G401 (cell line): ENCODE measurements around the gene KAZN. TPM values are rescaled to one million over a fixed set of nuclear protein-coding genes. Genes with fewer than 3 reads are reported as not detected.
"Not testable (repeated sequence)": the region's sequence is repeated elsewhere in the genome, so short reads cannot be mapped to it uniquely, and the experiment has no call there.

ENCODE experiments used
- DNase-seq: peaks from one replicate; pipeline ENCODE4 v3.0.0-alpha.2; 2015; ENCODE audit warnings: low spot score
- in situ Hi-C: cut with HindIII; loops from 2 replicates; pipeline ENCODE4 v1.10.0; 2016; ENCODE audit warnings: low sequenced_read_pairs, mixed read lengths
- total RNA-seq: library from RNA; depleted of rRNA; stranded (reverse); fragments of >200 nt; shearing (Covaris generic); gene quantifications from 2 replicates; pipeline ENCODE4 v1.2.3, GENCODE V29; 2014

The KAZN gene
- total RNA-seq, 1 experiment from 2014 or later, result 9.8 TPM

DNA sequence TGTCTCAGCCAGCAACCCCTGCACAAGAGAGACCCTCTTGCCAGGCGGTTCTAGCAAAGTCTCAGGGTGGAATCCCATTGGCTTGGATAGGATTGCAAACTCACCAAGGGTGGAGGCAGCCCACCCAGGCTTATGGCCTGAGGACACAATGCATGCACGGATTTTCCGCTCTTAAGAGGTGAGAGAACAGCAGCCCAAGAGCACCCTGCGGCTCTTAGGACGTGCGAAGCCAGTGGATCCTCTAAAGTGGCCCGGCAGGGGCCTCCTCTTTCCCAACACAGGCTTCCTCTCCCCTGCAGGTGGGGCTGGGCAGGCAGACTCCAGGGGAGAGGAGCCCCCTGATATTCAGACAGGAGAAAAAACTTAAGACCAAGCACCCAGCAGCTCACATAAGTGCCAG lies 523.8 kb downstream of the KAZN start:
- DNase-seq, result no peak
- in situ Hi-C loops, result no loop called here

GRCh38 chr1:15123270-15123669 lies 524.8 kb downstream of the KAZN start:
- in situ Hi-C loops, result no loop called here
- no peak for DNase-seq

- in situ Hi-C loops, result no loop called here
- no peak for DNase-seq
These were observed 525.4 kb downstream of the KAZN start for GRCh38 chr1:15123925-15124324.

DNA sequence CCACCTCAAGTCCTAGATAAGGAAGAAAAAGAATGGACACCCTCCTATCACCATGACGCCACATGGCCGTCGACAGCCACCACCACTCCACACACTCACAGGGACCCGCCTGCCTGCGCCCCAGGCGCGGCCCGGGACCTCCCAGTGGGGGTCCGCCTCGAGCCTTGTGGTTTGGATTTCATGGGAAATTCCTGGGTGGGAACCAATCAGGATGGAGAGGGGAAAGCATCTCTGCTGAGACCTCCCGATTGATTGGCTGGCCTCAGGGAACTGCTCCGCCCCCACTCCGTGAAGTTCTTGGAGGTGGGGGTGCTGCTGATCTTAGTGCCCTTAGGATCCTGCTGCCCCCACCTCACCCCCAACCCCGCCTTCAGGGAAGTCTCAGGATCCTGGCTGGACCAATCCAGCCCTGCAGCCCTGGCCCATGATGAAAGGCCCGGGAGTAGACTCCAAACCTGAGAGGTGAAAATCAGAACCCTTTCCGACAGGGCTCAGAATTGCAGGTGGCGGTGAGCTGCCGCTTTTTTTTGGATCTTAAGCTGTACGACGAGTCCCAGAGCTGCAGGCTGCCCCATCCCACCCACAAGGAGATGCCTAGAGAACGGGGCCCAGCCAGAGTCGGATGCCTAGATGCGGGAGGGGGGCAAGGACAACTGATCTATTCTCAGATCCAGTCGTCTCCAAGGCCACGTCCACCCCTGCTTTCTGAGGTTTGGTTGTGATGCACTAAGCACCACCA lies 526.0 kb downstream of the KAZN start:
- in situ Hi-C loops, result loop anchor here (25.0 kb wide), 1 partner anchor 113 kb away; the partner anchor contains the start of gene FHAD1
- no peak for DNase-seq

- no peak for DNase-seq
- in situ Hi-C loops, result loop anchor here (25.0 kb wide), 1 partner anchor 112 kb away; the partner anchor contains the start of gene FHAD1
These were observed 526.7 kb downstream of the KAZN start for GRCh38 chr1:15125101-15125745.

DNA sequence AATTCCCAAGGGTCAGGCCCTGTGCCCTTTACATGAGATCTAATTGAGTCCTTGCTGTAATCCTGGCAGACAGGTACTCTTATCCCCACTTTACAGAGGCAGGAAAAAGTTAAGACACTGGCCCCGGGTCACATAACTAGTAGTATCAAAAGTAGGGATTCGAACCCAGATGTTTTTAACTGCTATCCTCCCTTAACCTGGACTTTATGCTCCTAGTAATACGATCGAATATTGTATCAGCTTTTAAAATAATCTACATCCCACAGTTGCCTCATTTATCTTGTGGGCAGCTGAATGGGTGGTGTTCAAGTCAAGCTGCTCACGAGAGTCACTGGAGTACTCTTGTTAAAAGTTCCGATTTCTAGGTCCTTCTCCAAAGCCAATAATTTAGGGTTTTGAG lies 529.6 kb downstream of the KAZN start:
- no peak for DNase-seq
- in situ Hi-C loops, result loop anchor here (25.0 kb wide), 1 partner anchor 109 kb away; the partner anchor contains the start of gene FHAD1

GRCh38 chr1:15128520-15129313 lies 530.2 kb downstream of the KAZN start:
- in situ Hi-C loops, result loop anchor here (25.0 kb wide), 1 partner anchor 109 kb away; the partner anchor contains the start of gene FHAD1
- peak; percentile 81 for DNase-seq

DNA sequence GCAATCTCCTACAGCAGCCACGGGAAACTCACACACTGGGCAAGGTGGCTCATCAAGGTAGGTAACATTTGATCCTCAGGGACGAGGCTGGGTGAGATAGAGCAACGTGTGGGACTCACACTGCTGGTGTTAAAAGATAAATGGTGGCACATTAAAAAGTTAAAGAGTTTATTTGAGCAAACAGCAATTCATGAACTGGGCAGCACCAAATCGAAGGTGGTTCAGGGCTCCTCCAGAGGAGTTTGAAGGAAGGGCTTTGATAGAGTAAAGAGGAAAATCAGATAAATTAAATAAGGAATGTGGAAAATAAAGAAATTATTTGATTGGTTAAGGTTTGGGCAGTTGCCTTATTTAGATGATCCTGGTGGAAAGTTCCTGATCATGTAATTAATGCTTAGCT lies 531.5 kb downstream of the KAZN start:
- DNase-seq, result no peak
- in situ Hi-C loops, result loop anchor here (25.0 kb wide), 1 partner anchor 107 kb away; the partner anchor contains the start of gene FHAD1

DNA sequence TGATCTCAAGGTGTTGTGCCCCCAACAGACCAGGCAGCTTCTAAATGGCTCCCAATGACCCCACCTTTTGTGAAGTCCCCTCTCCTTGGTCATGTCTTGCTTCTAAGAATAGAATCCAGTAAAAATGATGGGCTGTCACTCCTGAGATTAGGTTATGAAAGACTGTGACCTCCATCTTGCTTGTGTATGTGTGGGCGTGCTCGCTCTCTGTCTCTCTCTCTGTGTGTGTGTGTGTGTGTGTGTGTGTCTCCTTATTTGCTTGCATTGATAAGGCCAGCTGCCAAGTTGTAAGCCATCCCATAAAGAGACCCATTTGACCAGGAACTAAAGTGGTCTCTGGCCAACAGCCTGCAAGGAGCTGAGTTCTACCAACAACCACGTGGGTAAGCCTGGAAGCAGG lies 532.1 kb downstream of the KAZN start:
- no peak for DNase-seq
- in situ Hi-C loops, result loop anchor here (25.0 kb wide), 1 partner anchor 107 kb away; the partner anchor contains the start of gene FHAD1

GRCh38 chr1:15132965-15133364 lies 534.5 kb downstream of the KAZN start:
- in situ Hi-C loops, result loop anchor here (25.0 kb wide), 1 partner anchor 104 kb away; the partner anchor contains the start of gene FHAD1
- no peak for DNase-seq

DNA sequence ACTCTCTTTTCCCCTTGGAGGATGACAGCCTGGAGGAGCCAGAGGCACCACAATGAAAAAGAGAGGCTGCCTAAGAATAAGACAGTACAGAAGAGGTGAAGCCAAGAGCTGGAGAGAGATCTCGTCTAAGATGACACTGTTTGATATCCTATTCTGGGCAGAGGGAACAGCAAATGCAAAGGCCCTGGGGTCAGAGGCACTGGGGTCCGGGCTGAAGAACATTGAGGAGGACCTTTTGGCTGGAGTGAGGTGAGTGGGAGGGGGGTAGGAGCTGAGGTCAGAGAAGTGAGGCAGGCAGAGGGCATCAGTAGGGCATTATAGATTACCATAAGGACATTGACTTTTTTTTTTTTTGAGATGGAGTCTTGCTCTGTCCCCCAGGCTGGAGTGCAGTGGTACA lies 535.8 kb downstream of the KAZN start:
- in situ Hi-C loops, result loop anchor here (25.0 kb wide), 1 partner anchor 103 kb away; the partner anchor contains the start of gene FHAD1
- DNase-seq, result no peak

GRCh38 chr1:15135604-15136003 lies 537.1 kb downstream of the KAZN start:
- in situ Hi-C loops, result loop anchor here (25.0 kb wide), 1 partner anchor 102 kb away; the partner anchor contains the start of gene FHAD1
- not testable (repeated sequence) for DNase-seq

- no peak for DNase-seq
- in situ Hi-C loops, result loop anchor here (25.0 kb wide), 1 partner anchor 99 kb away; the partner anchor contains the start of gene FHAD1
These were observed 539.3 kb downstream of the KAZN start for GRCh38 chr1:15137809-15138208.

- peak; percentile 98 for DNase-seq
- in situ Hi-C loops, result loop anchor here (25.0 kb wide), 1 partner anchor 97 kb away; the partner anchor contains the start of gene FHAD1
These were observed 541.3 kb downstream of the KAZN start for GRCh38 chr1:15139654-15140350.

DNA sequence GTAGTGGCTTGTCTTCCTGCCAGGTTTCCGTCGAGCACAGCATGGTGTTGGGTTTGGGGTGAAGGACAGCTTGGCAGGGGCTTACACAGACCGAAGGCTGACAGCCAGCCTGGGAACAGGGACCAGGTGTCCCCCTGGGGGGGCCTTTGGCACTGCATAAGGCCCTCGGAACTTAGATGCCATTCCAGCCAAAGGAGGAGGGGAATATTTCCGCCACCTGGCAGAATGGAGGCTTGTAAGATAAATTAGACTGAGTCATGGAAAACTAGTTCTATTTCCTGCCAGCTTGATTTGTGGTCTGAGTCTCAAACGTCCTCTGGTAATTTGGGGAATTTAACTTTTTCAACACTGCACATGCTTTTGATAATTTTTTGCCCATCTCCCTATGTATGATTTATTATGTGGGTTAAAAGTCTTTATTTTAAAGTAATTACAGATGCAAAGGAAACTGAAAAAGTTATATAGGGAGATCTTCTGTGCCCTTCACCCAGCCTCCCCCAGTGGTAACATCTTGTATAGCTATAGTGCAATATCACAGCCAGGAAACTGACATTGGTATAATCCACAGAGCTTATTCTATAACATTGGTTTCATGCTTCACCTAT lies 543.6 kb downstream of the KAZN start:
- in situ Hi-C loops, result loop anchor here (25.0 kb wide), 1 partner anchor 95 kb away; the partner anchor contains the start of gene FHAD1
- DNase-seq, result peak; percentile 99

DNA sequence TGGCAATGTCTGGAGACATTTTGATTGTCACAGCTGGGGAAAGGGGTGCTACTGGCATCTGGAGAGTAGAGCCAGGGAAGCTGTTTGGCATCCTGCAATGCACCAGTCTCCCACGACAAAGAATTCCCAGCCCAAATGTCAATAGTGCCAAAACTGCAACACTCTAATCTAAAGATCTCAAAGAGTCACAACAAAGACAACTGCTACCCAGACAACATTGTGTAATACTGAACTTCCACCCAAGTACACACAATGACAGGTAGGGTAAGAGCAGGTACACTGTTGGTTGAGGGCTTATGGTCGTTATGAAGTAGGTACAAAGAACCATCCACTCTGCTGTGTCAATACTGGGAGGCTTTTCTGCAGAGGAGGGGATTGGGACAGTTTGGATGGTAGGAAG lies 546.8 kb downstream of the KAZN start:
- in situ Hi-C loops, result loop anchor here (25.0 kb wide), 1 partner anchor 92 kb away; the partner anchor contains the start of gene FHAD1

GRCh38 chr1:15146142-15146680 lies 547.7 kb downstream of the KAZN start:
- in situ Hi-C loops, result loop anchor here (25.0 kb wide), 1 partner anchor 91 kb away; the partner anchor contains the start of gene FHAD1
- DNase-seq, result no peak

More for the DNA sequence above, 546.8 kb downstream of the KAZN start:
- DNase-seq, result no peak

GRCh38 chr1:15146971-15147376 lies 548.5 kb downstream of the KAZN start:
- peak; percentile 32 for DNase-seq
- in situ Hi-C loops, result loop anchor here (25.0 kb wide), 1 partner anchor 90 kb away; the partner anchor contains the start of gene FHAD1
